Cardiac septum (tissue), 1 donor: ENCODE measurements around the gene CPT2. TPM values are rescaled to one million over a fixed set of nuclear protein-coding genes. Genes with fewer than 3 reads are reported as not detected.

ENCODE experiments used
- DNase-seq: peaks from one replicate; pipeline ENCODE4 v3.0.0-alpha.2; 2020; ENCODE audit warnings: low spot score
- intact Hi-C: fragments of 100-400 bp; cut with DNase I; formaldehyde crosslinking; loops from one replicate; pipeline ENCODE4 v1.14.0; 2022
- total RNA-seq: library from RNA; stranded (reverse); fragmentation: NEBNext Ultra II Directional; extraction: Animal tissue kit (Norgen Biotek cat#: 25700); gene quantifications from one replicate; pipeline ENCODE4 v1.2.1, GENCODE V29; 2021
- donor health status: DM: no; HTN: no; CAD: no.

The CPT2 gene
- total RNA-seq, 1 donor from 2014 or later = 20.4 TPM

DNA sequence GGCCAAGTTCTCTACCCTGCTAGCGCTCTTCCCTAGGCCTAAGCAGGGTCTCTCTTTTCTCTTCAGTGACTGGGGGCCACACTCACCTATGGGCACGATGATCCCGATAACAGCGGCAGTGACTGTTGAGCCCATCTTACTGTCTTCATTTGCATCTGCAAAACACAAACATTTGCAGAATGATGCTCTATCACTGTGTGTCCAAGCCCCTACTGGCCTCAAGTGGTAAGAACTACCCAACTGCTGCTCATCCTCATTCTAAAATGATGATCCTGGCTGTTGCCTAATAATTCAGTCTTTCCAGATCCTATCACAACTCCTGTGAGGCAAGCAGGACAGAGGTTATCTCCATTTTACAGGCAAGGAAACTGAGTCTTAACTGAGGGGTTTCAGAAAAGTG, 58.4 kb downstream of the CPT2 start:
- DNase-seq = no peak
- intact Hi-C loops = no loop called here

GRCh38 chr1:53256511-53257453, 60.2 kb downstream of the CPT2 start:
- intact Hi-C loops = no loop called here
- no peak for DNase-seq

DNA sequence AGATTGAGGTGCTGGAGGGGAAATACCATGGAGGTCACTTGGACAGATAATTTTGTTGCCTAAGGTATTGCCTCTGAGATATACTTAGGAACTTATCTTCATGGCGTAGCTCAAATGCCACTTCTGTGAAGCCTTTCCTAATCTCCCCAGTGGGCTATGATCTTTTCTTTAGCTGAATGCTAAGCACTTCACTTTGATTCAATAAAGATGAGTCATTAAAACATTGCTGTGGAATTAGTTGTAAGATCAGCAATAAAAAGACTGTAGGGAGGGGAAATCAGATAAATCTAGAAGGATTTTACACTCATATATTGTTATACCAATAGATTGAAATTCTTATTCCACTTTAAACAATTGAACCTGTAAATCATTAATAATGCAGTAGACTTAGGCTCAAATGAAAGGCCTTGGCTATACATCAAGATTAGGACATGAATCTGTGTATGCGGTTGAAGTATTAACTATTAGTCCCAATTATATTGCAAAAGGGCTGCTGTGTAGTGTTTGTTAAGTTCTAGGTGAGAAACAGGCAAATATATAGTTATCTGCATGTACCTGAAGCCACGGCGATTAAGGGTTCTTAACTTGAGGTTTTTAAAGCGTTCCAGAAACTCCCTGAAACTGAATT, 60.9 kb downstream of the CPT2 start:
- intact Hi-C loops = no loop called here

GRCh38 chr1:53258216-53258615, 61.6 kb downstream of the CPT2 start:
- DNase-seq = no peak
- intact Hi-C loops = no loop called here

More for the DNA sequence above, 60.9 kb downstream of the CPT2 start:
- no peak for DNase-seq

- no peak for DNase-seq
- intact Hi-C loops = no loop called here
Measured at GRCh38 chr1:53259932-53260331, 63.3 kb downstream of the CPT2 start.

GRCh38 chr1:53260631-53261247, 64.1 kb downstream of the CPT2 start:
- DNase-seq = no peak
- intact Hi-C loops = no loop called here

DNA sequence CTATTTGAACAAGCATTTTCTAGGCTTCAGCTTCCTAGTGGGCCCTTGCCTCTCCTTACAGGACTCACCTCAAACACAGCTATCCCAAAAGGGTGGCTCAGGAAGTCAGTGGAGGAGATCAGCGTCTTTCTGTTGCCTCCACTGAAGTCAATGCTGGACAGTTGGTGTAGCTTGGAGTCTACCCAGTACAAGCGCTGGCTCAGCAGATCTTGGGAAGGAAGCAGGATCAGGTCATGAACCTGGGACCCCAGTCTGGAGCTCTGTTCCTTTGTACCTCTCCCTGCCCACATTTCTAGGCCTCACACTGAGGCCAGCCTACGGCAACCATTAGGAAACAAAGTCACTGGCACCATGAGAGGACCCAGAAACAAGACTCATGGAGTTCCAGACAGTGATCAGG, 65.4 kb downstream of the CPT2 start:
- no peak for DNase-seq
- intact Hi-C loops = no loop called here

Other genes with a start within 250 kb of the CPT2 start
- gene PODN, start 134.6 kb upstream of the CPT2 start, total RNA-seq = 19.4 TPM
- gene SLC1A7, start 54.2 kb upstream of the CPT2 start, total RNA-seq = 0.43 TPM
- gene CZIB, start 23.8 kb downstream of the CPT2 start, total RNA-seq = 46.0 TPM
- 21.9 TPM for gene MAGOH, start 41.7 kb downstream of the CPT2 start, total RNA-seq
- 2.3 TPM for gene LRP8, start 131.2 kb downstream of the CPT2 start, total RNA-seq